CD4-positive, alpha-beta memory T cell (primary cell): ENCODE data around the gene SPTBN5. TPM values are rescaled to one million over a fixed set of nuclear protein-coding genes. Genes with fewer than 3 reads are reported as not detected.

ENCODE experiments used
- CTCF ChIA-PET: fragments of 350-600 bp; sonication (Branson Sonifier 250); formaldehyde crosslinking; loops from one replicate; lab custom pipeline; 2021; ENCODE audit warnings: inconsistent platforms; ENCODE audit not compliant: partially characterized antibody; lab: Charles Lee
- POLR2A ChIA-PET: fragments of 350-600 bp; sonication (Branson Sonifier 250); formaldehyde crosslinking; loops from one replicate; lab custom pipeline; 2021; ENCODE audit not compliant: partially characterized antibody; lab: Charles Lee
- DNase-seq, 5 donors: peaks; one replicate each; pipeline versions ENCODE4 v3.0.0 to v3.0.0-alpha.2; 2020 to 2022; ENCODE audit warnings: mixed read lengths in 1 of 5
- H3K27ac ChIP-seq: one replicate; pipeline ENCODE4 v1.7.0; 2013; ENCODE audit warnings: low read depth, low read length
- H3K27me3 ChIP-seq: 2 replicates; pipeline ENCODE4 v1.7.0; 2013; ENCODE audit warnings: mild to moderate bottlenecking, low read length, moderate library complexity; ENCODE audit not compliant: insufficient read depth
- H3K36me3 ChIP-seq: 2 replicates; pipeline ENCODE4 v1.7.0; 2013; ENCODE audit warnings: mild to moderate bottlenecking, low read length, moderate library complexity; ENCODE audit not compliant: insufficient read depth
- H3K4me1 ChIP-seq: 2 replicates; pipeline ENCODE4 v1.7.0; 2013; ENCODE audit warnings: mild to moderate bottlenecking, low read length, moderate library complexity; ENCODE audit not compliant: insufficient read depth
- H3K4me3 ChIP-seq, 2 donors: one replicate each; pipeline ENCODE4 v1.7.0; 2013; ENCODE audit warnings: low read length in 2 of 2, mild to moderate bottlenecking in 1 of 2
- H3K9me3 ChIP-seq, 2 donors: one replicate each; pipeline ENCODE4 v1.7.0; 2013; ENCODE audit warnings: low read length in 2 of 2, control low read depth in 1 of 2; ENCODE audit not compliant: control insufficient read depth in 1 of 2
- H3K27ac Mint-ChIP-seq, 7 donors: one replicate each; pipeline ENCODE4 v1.8.0; 2020 to 2021; ENCODE audit warnings: mixed read lengths in 7 of 7, mild to moderate bottlenecking in 6 of 7, inconsistent platforms in 3 of 7, moderate library complexity in 3 of 7
- H3K27me3 Mint-ChIP-seq, 2 donors: one replicate each; pipeline ENCODE4 v1.8.0; 2020 to 2021; ENCODE audit warnings: mixed read lengths in 2 of 2
- H3K36me3 Mint-ChIP-seq, 2 donors: one replicate each; pipeline ENCODE4 v1.8.0; 2020 to 2021; ENCODE audit warnings: mixed read lengths in 2 of 2, inconsistent platforms in 1 of 2, mild to moderate bottlenecking in 1 of 2
- H3K4me1 Mint-ChIP-seq, 4 donors: one replicate each; pipeline ENCODE4 v1.8.0; 2020 to 2021; ENCODE audit warnings: mixed read lengths in 4 of 4, mild to moderate bottlenecking in 1 of 4
- H3K4me3 Mint-ChIP-seq, 8 donors: one replicate each; pipeline ENCODE4 v1.8.0; 2020 to 2021; ENCODE audit warnings: mixed read lengths in 8 of 8, mild to moderate bottlenecking in 7 of 8, moderate library complexity in 6 of 8, inconsistent platforms in 3 of 8
- H3K9me3 Mint-ChIP-seq, 8 donors: one replicate each; pipeline ENCODE4 v1.8.0; 2020 to 2021; ENCODE audit warnings: mixed read lengths in 8 of 8, mild to moderate bottlenecking in 5 of 8, inconsistent platforms in 3 of 8, moderate library complexity in 1 of 8
- intact Hi-C: fragments of 100-400 bp; cut with micrococcal nuclease; formaldehyde crosslinking; loops from one replicate; pipeline ENCODE4 v1.15.1; 2023
- polyA plus RNA-seq, 2 donors: library from polyadenylated mRNA; unstranded; fragments of 300-500 nt; fragmentation: Illumina TruSeq; gene quantifications; one replicate each; pipeline ENCODE4 v1.2.3, GENCODE V29; 2021
- total RNA-seq, 2 experiments: library from RNA; stranded (reverse); gene quantifications; one replicate each; pipeline ENCODE4 v1.2.3, GENCODE V29; 2021

SPTBN5 gene
- total and polyA plus RNA-seq, 4 experiments from 2014 or later = 0.03 to 2.7 (median 2.4) TPM; not detected in 1

DNA sequence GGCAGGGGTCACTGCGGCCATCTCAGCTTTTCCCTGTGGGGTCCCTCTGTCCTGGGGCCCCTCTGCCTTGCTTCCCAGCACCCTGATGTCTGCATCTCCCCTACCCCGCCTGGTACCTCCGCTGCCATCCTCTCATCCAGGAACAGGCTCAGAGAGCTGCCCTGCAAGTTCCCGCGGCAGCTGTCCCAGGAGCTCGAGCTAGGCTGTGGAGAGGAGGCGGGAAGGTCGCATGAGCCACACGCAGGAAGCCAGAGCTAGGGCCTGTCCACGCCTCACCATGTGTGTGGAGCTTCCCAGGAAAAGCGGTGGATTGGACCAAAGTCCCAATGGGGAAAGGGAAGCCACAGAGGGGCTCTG, 42.7 kb downstream of the SPTBN5 start:
- Mint-ChIP-seq H3K27me3 (no peaks in the 10 kb centered on the region), H3K27ac (peak overlapping the region in 1 of 7 donors; percentile 47), H3K4me3 (no peak overlapping the region), H3K36me3 (peaks cover 0 to 21% of the 10 kb centered on the region in 2 donors), H3K4me1 (peaks cover 0 to 2% (median 0%) of the 10 kb centered on the region in 4 donors), H3K9me3 (no peaks in the 10 kb centered on the region)
- Histone ChIP-seq H3K27ac (no peak overlapping the region), H3K27me3 (no peaks in the 10 kb centered on the region), H3K4me1 (no peaks in the 10 kb centered on the region), H3K9me3 (no peaks in the 10 kb centered on the region), H3K36me3 (peaks cover 8% of the 10 kb centered on the region), H3K4me3 (no peak overlapping the region)
- DNase-seq = no peak
- intact Hi-C loops = no loop called here
- POLR2A ChIA-PET = interaction anchor here (0.8 to 1.6 kb wide), 7 partner anchors 19 to 44 kb away, joined by 3 to 5 read pairs (median 3); partner anchors contain the start of gene JMJD7
- CTCF ChIA-PET = interaction anchor here (0.8 to 4.0 kb wide), 4 partner anchors 26 to 86 kb away, joined by 3 to 19 read pairs (median 8); partner anchors contain the start of gene MAPKBP1

DNA sequence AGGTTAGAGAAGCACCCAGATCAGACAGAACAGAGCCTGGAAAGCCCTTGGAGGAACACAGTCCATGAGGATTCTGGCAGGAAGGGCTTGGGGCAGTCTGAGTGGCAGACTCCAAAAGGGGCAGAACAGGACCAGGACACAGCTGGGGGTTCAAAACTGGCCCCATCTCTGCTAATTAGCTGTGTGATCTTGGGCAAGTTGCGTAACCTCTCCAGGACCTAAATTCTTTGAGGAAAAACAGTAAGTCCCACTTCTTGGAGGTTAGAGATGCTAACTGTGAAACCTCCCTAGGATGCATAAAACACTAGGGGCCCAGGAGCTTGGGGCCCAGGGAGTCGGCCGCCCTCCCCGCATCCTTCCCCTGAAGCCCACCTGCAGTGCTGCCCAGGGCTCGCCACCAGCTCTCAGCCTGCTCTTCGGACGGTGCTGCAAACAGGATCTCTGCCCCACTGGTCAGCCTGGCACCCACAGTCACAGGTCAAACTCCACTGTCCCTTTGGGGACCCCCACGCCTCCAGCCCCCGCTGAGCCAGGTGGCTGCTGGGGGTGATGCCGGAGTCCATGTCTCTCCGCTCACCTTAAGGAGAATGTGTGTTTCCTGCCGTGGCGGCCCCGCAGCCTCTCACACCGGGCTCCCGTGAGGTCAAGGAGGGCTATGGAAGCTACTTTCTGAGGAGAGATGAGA, 43.2 kb downstream of the SPTBN5 start:
- H3K36me3 Mint-ChIP-seq = peaks cover 0 to 23% of the 10 kb centered on the region in 2 donors
- no peaks in the 10 kb centered on the region for H3K27me3 Mint-ChIP-seq
- intact Hi-C loops = no loop called here
- H3K4me1 ChIP-seq = no peaks in the 10 kb centered on the region
- H3K4me3 Mint-ChIP-seq = no peak overlapping the region
- no peaks in the 10 kb centered on the region for H3K27me3 ChIP-seq
- H3K4me3 ChIP-seq = no peak overlapping the region
- peaks cover 0 to 2% (median 0%) of the 10 kb centered on the region in 4 donors for H3K4me1 Mint-ChIP-seq
- DNase-seq = no peak
- no peak overlapping the region for H3K27ac ChIP-seq
- CTCF ChIA-PET = interaction anchor here (0.8 to 4.0 kb wide), 4 partner anchors 25 to 87 kb away, joined by 3 to 19 read pairs (median 8); partner anchors contain the start of gene MAPKBP1
- H3K9me3 ChIP-seq = no peaks in the 10 kb centered on the region
- peak overlapping the region in 3 of 7 donors; percentile 23 to 68 (median 61) for H3K27ac Mint-ChIP-seq
- no peaks in the 10 kb centered on the region for H3K9me3 Mint-ChIP-seq
- H3K36me3 ChIP-seq = peaks cover 8% of the 10 kb centered on the region
- POLR2A ChIA-PET = interaction anchor here (1.0 to 1.6 kb wide), 5 partner anchors 19 to 45 kb away, joined by 3 to 5 read pairs (median 4); partner anchors contain the start of gene JMJD7

GRCh38 chr15:41849861-41850260, 44.0 kb downstream of the SPTBN5 start:
- POLR2A ChIA-PET = interaction anchor here (1.0 kb wide), 2 partner anchors 18 to 45 kb away, joined by 3 to 4 read pairs; no protein-coding TSS in a partner anchor
- no peak overlapping the region for H3K27ac ChIP-seq
- no peaks in the 10 kb centered on the region for H3K27me3 Mint-ChIP-seq

GRCh38 chr15:41849204-41849603, 44.6 kb downstream of the SPTBN5 start:
- Histone ChIP-seq H3K27me3 (no peaks in the 10 kb centered on the region), H3K4me1 (no peaks in the 10 kb centered on the region), H3K36me3 (peaks cover 18% of the 10 kb centered on the region), H3K4me3 (no peak overlapping the region), H3K27ac (no peak overlapping the region), H3K9me3 (no peaks in the 10 kb centered on the region)
- no peaks in the 10 kb centered on the region for H3K27me3 Mint-ChIP-seq
- H3K4me1 Mint-ChIP-seq = peaks cover 0 to 2% (median 0%) of the 10 kb centered on the region in 4 donors
- ChIA-PET CTCF (no interaction called here), POLR2A (no interaction called here)
- no peak for DNase-seq
- H3K27ac Mint-ChIP-seq = peak overlapping the region in 3 of 7 donors; percentile 18 to 80 (median 69)
- peaks cover 0 to 30% of the 10 kb centered on the region in 2 donors for H3K36me3 Mint-ChIP-seq
- intact Hi-C loops = no loop called here
- H3K4me3 Mint-ChIP-seq = no peak overlapping the region
- H3K9me3 Mint-ChIP-seq = no peaks in the 10 kb centered on the region

More at GRCh38 chr15:41849861-41850260, 44.0 kb downstream of the SPTBN5 start:
- H3K36me3 ChIP-seq = peaks cover 12% of the 10 kb centered on the region
- Mint-ChIP-seq H3K4me1 (peaks cover 0 to 2% (median 0%) of the 10 kb centered on the region in 4 donors), H3K36me3 (peaks cover 0 to 26% of the 10 kb centered on the region in 2 donors), H3K4me3 (no peak overlapping the region), H3K27ac (peak overlapping the region in 4 of 7 donors; percentile 7 to 68 (median 36)), H3K9me3 (no peaks in the 10 kb centered on the region)
- H3K27me3 ChIP-seq = no peaks in the 10 kb centered on the region
- CTCF ChIA-PET = interaction anchor here (1.5 to 4.0 kb wide), 3 partner anchors 24 to 76 kb away, joined by 3 to 19 read pairs (median 12); partner anchors contain the start of gene MAPKBP1
- H3K4me3 ChIP-seq = no peak overlapping the region
- H3K4me1 ChIP-seq = no peaks in the 10 kb centered on the region
- no peak for DNase-seq
- intact Hi-C loops = no loop called here
- no peaks in the 10 kb centered on the region for H3K9me3 ChIP-seq

- peaks cover 0 to 2% (median 0%) of the 10 kb centered on the region in 4 donors for H3K4me1 Mint-ChIP-seq
- H3K27me3 Mint-ChIP-seq = no peaks in the 10 kb centered on the region
- intact Hi-C loops = no loop called here
- no peak for DNase-seq
- H3K27ac Mint-ChIP-seq = peak overlapping the region in 2 of 7 donors; percentile 36 to 72
- no peak overlapping the region for H3K27ac ChIP-seq
- no peaks in the 10 kb centered on the region for H3K27me3 ChIP-seq
- ChIA-PET CTCF (no interaction called here), POLR2A (no interaction called here)
- H3K9me3 ChIP-seq = no peaks in the 10 kb centered on the region
- H3K36me3 ChIP-seq = peaks cover 18% of the 10 kb centered on the region
- H3K4me3 Mint-ChIP-seq = no peak overlapping the region
- H3K4me1 ChIP-seq = no peaks in the 10 kb centered on the region
- H3K36me3 Mint-ChIP-seq = peaks cover 0 to 30% of the 10 kb centered on the region in 2 donors
- no peak overlapping the region for H3K4me3 ChIP-seq
- H3K9me3 Mint-ChIP-seq = no peaks in the 10 kb centered on the region
Observed at GRCh38 chr15:41848631-41849030, 45.2 kb downstream of the SPTBN5 start.

DNA sequence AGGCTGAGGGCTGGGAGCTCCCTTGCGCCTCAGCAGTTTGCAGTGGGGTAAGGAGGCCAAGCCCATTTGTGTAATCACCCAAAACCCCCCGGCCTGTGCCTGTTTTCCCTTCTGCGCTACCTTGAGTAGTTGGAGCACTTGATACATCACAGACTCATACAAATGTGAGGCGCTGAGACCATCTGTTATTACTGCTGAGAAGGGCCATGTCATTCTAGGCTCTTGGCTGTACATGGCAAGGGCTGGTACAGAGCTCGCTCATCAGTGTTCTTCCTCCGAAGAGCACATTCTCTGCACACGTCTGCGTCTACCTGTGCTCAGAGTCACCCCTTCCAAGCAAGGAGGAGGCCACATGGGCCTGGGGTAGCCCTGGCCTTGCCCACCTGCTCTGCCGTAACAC, 45.9 kb downstream of the SPTBN5 start:
- Mint-ChIP-seq H3K9me3 (no peaks in the 10 kb centered on the region), H3K27me3 (no peaks in the 10 kb centered on the region), H3K4me1 (peaks cover 0 to 2% (median 0%) of the 10 kb centered on the region in 4 donors), H3K36me3 (peaks cover 0 to 30% of the 10 kb centered on the region in 2 donors), H3K27ac (peak overlapping the region in 1 of 7 donors; percentile 72), H3K4me3 (no peak overlapping the region)
- Histone ChIP-seq H3K4me3 (no peak overlapping the region), H3K27me3 (no peaks in the 10 kb centered on the region), H3K4me1 (no peaks in the 10 kb centered on the region), H3K36me3 (peaks cover 18% of the 10 kb centered on the region), H3K9me3 (no peaks in the 10 kb centered on the region), H3K27ac (no peak overlapping the region)
- ChIA-PET CTCF (interaction anchor here (1.7 kb wide), 1 partner anchor 16 kb away, joined by 3 read pairs; no protein-coding TSS in a partner anchor), POLR2A (no interaction called here)
- no peak for DNase-seq
- intact Hi-C loops = no loop called here

- H3K36me3 Mint-ChIP-seq = peaks cover 0 to 34% of the 10 kb centered on the region in 2 donors
- H3K4me1 Mint-ChIP-seq = peaks cover 0 to 2% (median 0%) of the 10 kb centered on the region in 4 donors
- H3K9me3 ChIP-seq = no peaks in the 10 kb centered on the region
- no peaks in the 10 kb centered on the region for H3K27me3 Mint-ChIP-seq
- H3K27me3 ChIP-seq = no peaks in the 10 kb centered on the region
- POLR2A ChIA-PET = no interaction called here
- no peak overlapping the region for H3K27ac ChIP-seq
- no peaks in the 10 kb centered on the region for H3K4me1 ChIP-seq
- no peak overlapping the region for H3K27ac Mint-ChIP-seq
- H3K9me3 Mint-ChIP-seq = no peaks in the 10 kb centered on the region
- H3K36me3 ChIP-seq = peaks cover 18% of the 10 kb centered on the region
- H3K4me3 Mint-ChIP-seq = no peak overlapping the region
- CTCF ChIA-PET = interaction anchor here (1.7 kb wide), 1 partner anchor 17 kb away, joined by 3 read pairs; no protein-coding TSS in a partner anchor
- intact Hi-C loops = no loop called here
- DNase-seq = no peak
- H3K4me3 ChIP-seq = no peak overlapping the region
Observed at GRCh38 chr15:41847206-41847605, 46.6 kb downstream of the SPTBN5 start.
